Right lobe of liver (tissue), 6 donors: ENCODE measurements around the gene SYCP2. TPM values are rescaled to one million over a fixed set of nuclear protein-coding genes. Genes with fewer than 3 reads are reported as not detected.

Experiments used
- ATAC-seq, 4 donors: fragments of 200-7000 bp; cut with Tn5 transposase; one replicate each; pipeline ENCODE4 v1.9.1; 2020; ENCODE audit warnings: mild to moderate bottlenecking in 4 of 4, moderate library complexity in 4 of 4
- DNase-seq, 3 donors: peaks; one replicate each; pipeline ENCODE4 v3.0.0-alpha.2; 2020
- H3K27ac ChIP-seq, 3 donors: fragments of 200-600 bp; one replicate each; pipeline ENCODE4 v1.8.0; 2022
- H3K27me3 ChIP-seq, 2 donors: fragments of 200-600 bp; one replicate each; pipeline ENCODE4 v1.8.0; 2022
- H3K36me3 ChIP-seq, 4 donors: fragments of 200-600 bp; sonication (generic) in 1 of 4; one replicate each; pipeline versions ENCODE4 v1.5.1 to v1.8.0; 2017 to 2022; ENCODE audit warnings: control low read depth in 1 of 4
- H3K4me1 ChIP-seq, 4 donors: fragments of 200-600 bp; sonication (generic) in 1 of 4; one replicate each; pipeline versions ENCODE4 v1.5.1 to v1.8.0; 2017 to 2022; ENCODE audit warnings: control low read depth in 1 of 4
- H3K4me3 ChIP-seq, 3 donors: fragments of 200-600 bp; one replicate each; pipeline ENCODE4 v1.8.0; 2022
- H3K9me3 ChIP-seq, 4 donors: fragments of 200-600 bp; sonication (generic) in 1 of 4; one replicate each; pipeline versions ENCODE4 v1.5.1 to v1.8.0; 2017 to 2022; ENCODE audit warnings: control low read depth in 1 of 4
- CTCF ChIP-seq, 4 donors: fragments of 200-600 bp in 3 of 4; fragments of 450-650 bp in 1 of 4; IDR thresholded peaks; one replicate each; pipeline versions ENCODE4 v1.5.1 to v1.8.0; 2016 to 2022; ENCODE audit warnings: antibody characterized with exemption in 4 of 4, mild to moderate bottlenecking in 2 of 4
- POLR2A ChIP-seq: fragments of 450-650 bp; IDR thresholded peaks from one replicate; pipeline ENCODE4 v1.6.1; 2017; ENCODE audit warnings: antibody characterized with exemption, mild to moderate bottlenecking
- WGBS: methylation state at CpG from one replicate; pipeline ENCODE4 v1.1.6; 2018; ENCODE audit warnings: low coverage, low lambda C conversion rate; ENCODE audit not compliant: insufficient coverage; ENCODE audit errors: missing lambda C conversion rate; 5-methylcytosine and 5-hydroxymethylcytosine counted together
- intact Hi-C, 2 donors: fragments of 100-400 bp; cut with DNase I; formaldehyde crosslinking; loops; one replicate each; pipeline versions ENCODE4 v1.11.2 to v1.14.1; 2022
- total RNA-seq, 6 experiments: library from RNA; depleted of rRNA in 2 of 6; stranded (reverse); fragments of >200 nt in 2 of 6; fragmentation: NEBNext Ultra II Directional in 3 of 6; extraction: Animal tissue kit (Norgen Biotek cat#: 25700) in 3 of 6; gene quantifications; one replicate each; pipeline versions ENCODE4 v1.1.0 to v1.2.4, GENCODE V29; 2016 to 2023
- donor health status: DM: no; HTN: yes; CAD: no.
- donor health status: DM: no; HTN: no; CAD: no.
- donor health status: DM: no; HTN: no; CAD: no.
- donor health status: DM: no; HTN: yes; CAD: no.
- donor health status: DM: no; HTN: yes; CAD: no.

SYCP2 gene
- total RNA-seq, 6 experiments from 2014 or later = 0.18 to 0.95 (median 0.63) TPM

GRCh38 chr20:59911041-59911440 is 22.4 kb downstream of the SYCP2 start:
- H3K9me3 ChIP-seq = no peaks in the 10 kb centered on the region
- H3K36me3 ChIP-seq = no peaks in the 10 kb centered on the region
- no peak for ATAC-seq
- intact Hi-C loops = no loop called here
- H3K27ac ChIP-seq = no peak overlapping the region
- no peaks in the 10 kb centered on the region for H3K4me1 ChIP-seq
- no peaks in the 10 kb centered on the region for H3K27me3 ChIP-seq
- DNase-seq = no peak
- H3K4me3 ChIP-seq = no peak overlapping the region
- TF ChIP-seq POLR2A = no peak
- TF ChIP-seq CTCF (IDR thresholded peaks at IDR 0.05) = no peak
- WGBS = 83% methylated on average over 2 of the region's 2 CpGs

- TF ChIP-seq CTCF (IDR thresholded peaks at IDR 0.05) (no peak), POLR2A (no peak)
- WGBS = 89% methylated on average over 5 of the region's 5 CpGs
Measured at GRCh38 chr20:59908855-59909254, 24.6 kb downstream of the SYCP2 start.

GRCh38 chr20:59903621-59904020 is 29.8 kb downstream of the SYCP2 start:
- Histone ChIP-seq H3K4me1 (no peaks in the 10 kb centered on the region), H3K27ac (no peak overlapping the region), H3K27me3 (peaks cover 0 to 12% of the 10 kb centered on the region in 2 donors), H3K36me3 (no peaks in the 10 kb centered on the region), H3K4me3 (no peak overlapping the region), H3K9me3 (no peaks in the 10 kb centered on the region)
- intact Hi-C loops = no loop called here
- TF ChIP-seq POLR2A = no peak
- TF ChIP-seq CTCF (IDR thresholded peaks at IDR 0.05) = no peak
- WGBS = 41% methylated on average over 1 of the region's 1 CpG
- ATAC-seq (no peak), DNase-seq (no peak)

More at GRCh38 chr20:59908855-59909254, 24.6 kb downstream of the SYCP2 start:
- Histone ChIP-seq H3K36me3 (no peaks in the 10 kb centered on the region), H3K9me3 (no peaks in the 10 kb centered on the region), H3K4me1 (no peaks in the 10 kb centered on the region), H3K27me3 (peaks cover 0 to 5% of the 10 kb centered on the region in 2 donors), H3K27ac (no peak overlapping the region), H3K4me3 (no peak overlapping the region)
- no peak for DNase-seq
- intact Hi-C loops = no loop called here
- ATAC-seq = no peak

GRCh38 chr20:59902470-59902869 is 31.0 kb downstream of the SYCP2 start:
- no peak for TF ChIP-seq POLR2A

GRCh38 chr20:59895908-59896307 is 37.5 kb downstream of the SYCP2 start:
- 57% methylated on average over 1 of the region's 1 CpG for WGBS
- Histone ChIP-seq H3K27me3 (no peaks in the 10 kb centered on the region), H3K36me3 (no peaks in the 10 kb centered on the region), H3K9me3 (no peaks in the 10 kb centered on the region), H3K4me1 (no peaks in the 10 kb centered on the region), H3K27ac (no peak overlapping the region), H3K4me3 (no peak overlapping the region)
- ATAC-seq (no peak), DNase-seq (no peak)
- intact Hi-C loops = no loop called here
- no peak for TF ChIP-seq CTCF (IDR thresholded peaks at IDR 0.05)
- no peak for TF ChIP-seq POLR2A

More at GRCh38 chr20:59902470-59902869, 31.0 kb downstream of the SYCP2 start:
- intact Hi-C loops = no loop called here
- no peak overlapping the region for H3K4me3 ChIP-seq
- DNase-seq = no peak
- no peaks in the 10 kb centered on the region for H3K4me1 ChIP-seq
- peaks cover 0 to 12% of the 10 kb centered on the region in 2 donors for H3K27me3 ChIP-seq
- WGBS = 89% methylated on average over 3 of the region's 3 CpGs
- no peaks in the 10 kb centered on the region for H3K36me3 ChIP-seq
- ATAC-seq = no peak
- H3K9me3 ChIP-seq = no peaks in the 10 kb centered on the region
- H3K27ac ChIP-seq = no peak overlapping the region
